CD8-positive, alpha-beta memory T cell (primary cell): ENCODE results near the gene NKTR. TPM values are rescaled to one million over a fixed set of nuclear protein-coding genes. Genes with fewer than 3 reads are reported as not detected.

Experiments used
- CTCF ChIA-PET: fragments of 350-600 bp; sonication (Branson Sonifier 250); formaldehyde crosslinking; loops from one replicate; lab custom pipeline; 2021; ENCODE audit warnings: antibody characterized with exemption; lab: Charles Lee
- POLR2A ChIA-PET: fragments of 350-600 bp; sonication (Branson Sonifier 250); formaldehyde crosslinking; loops from one replicate; lab custom pipeline; 2021; ENCODE audit warnings: antibody characterized with exemption; lab: Charles Lee
- DNase-seq, 5 donors: peaks; one replicate each; pipeline versions ENCODE4 v3.0.0 to v3.0.0-alpha.2; 2020 to 2022; ENCODE audit warnings: mixed read lengths in 1 of 5
- H3K27ac ChIP-seq: one replicate; pipeline ENCODE4 v1.7.0; 2013; ENCODE audit warnings: low read depth, mild to moderate bottlenecking, low read length, moderate library complexity
- H3K27me3 ChIP-seq: 2 replicates; pipeline ENCODE4 v1.7.0; 2013; ENCODE audit warnings: low read length, mild to moderate bottlenecking; ENCODE audit not compliant: insufficient read depth, poor library complexity, severe bottlenecking
- H3K36me3 ChIP-seq: 2 replicates; pipeline ENCODE4 v1.7.0; 2013; ENCODE audit warnings: mild to moderate bottlenecking, low read length, moderate library complexity; ENCODE audit not compliant: insufficient read depth
- H3K4me1 ChIP-seq: 2 replicates; pipeline ENCODE4 v1.7.0; 2013; ENCODE audit warnings: mild to moderate bottlenecking, low read length, moderate library complexity; ENCODE audit not compliant: insufficient read depth
- H3K4me3 ChIP-seq: 2 replicates; pipeline ENCODE4 v1.7.0; 2013; ENCODE audit warnings: mild to moderate bottlenecking, low read length
- H3K9me3 ChIP-seq: 2 replicates; pipeline ENCODE4 v1.7.0; 2013; ENCODE audit warnings: mild to moderate bottlenecking, low read length
- H3K27ac Mint-ChIP-seq, 8 donors: one replicate each; pipeline ENCODE4 v1.8.0; 2020 to 2021; ENCODE audit warnings: mixed read lengths in 8 of 8, mild to moderate bottlenecking in 6 of 8, inconsistent platforms in 3 of 8, moderate library complexity in 3 of 8
- H3K27me3 Mint-ChIP-seq, 2 donors: one replicate each; pipeline ENCODE4 v1.8.0; 2020 to 2021; ENCODE audit warnings: mixed read lengths in 2 of 2, mild to moderate bottlenecking in 1 of 2, moderate library complexity in 1 of 2
- H3K36me3 Mint-ChIP-seq, 3 donors: one replicate each; pipeline ENCODE4 v1.8.0; 2020 to 2021; ENCODE audit warnings: mixed read lengths in 3 of 3, inconsistent platforms in 1 of 3, mild to moderate bottlenecking in 1 of 3
- H3K4me1 Mint-ChIP-seq, 3 donors: one replicate each; pipeline ENCODE4 v1.8.0; 2020 to 2021; ENCODE audit warnings: mixed read lengths in 3 of 3, inconsistent platforms in 1 of 3, mild to moderate bottlenecking in 1 of 3
- H3K4me3 Mint-ChIP-seq, 7 donors: one replicate each; pipeline ENCODE4 v1.8.0; 2020 to 2021; ENCODE audit warnings: mixed read lengths in 7 of 7, mild to moderate bottlenecking in 6 of 7, moderate library complexity in 4 of 7, inconsistent platforms in 2 of 7
- H3K9me3 Mint-ChIP-seq, 5 donors: one replicate each; pipeline ENCODE4 v1.8.0; 2020 to 2022; ENCODE audit warnings: mixed read lengths in 5 of 5, mild to moderate bottlenecking in 3 of 5, moderate library complexity in 2 of 5, inconsistent platforms in 1 of 5
- polyA plus RNA-seq: library from polyadenylated mRNA; unstranded; fragments of 300-500 nt; fragmentation: Illumina TruSeq; gene quantifications from one replicate; pipeline ENCODE4 v1.2.3, GENCODE V29; 2021
- total RNA-seq, 2 experiments: library from RNA; stranded (reverse); gene quantifications; one replicate each; pipeline ENCODE4 v1.2.3, GENCODE V29; 2021

The NKTR gene
- total and polyA plus RNA-seq, 3 experiments from 2014 or later: 15.8 to 58.2 (median 54.1) TPM

DNA sequence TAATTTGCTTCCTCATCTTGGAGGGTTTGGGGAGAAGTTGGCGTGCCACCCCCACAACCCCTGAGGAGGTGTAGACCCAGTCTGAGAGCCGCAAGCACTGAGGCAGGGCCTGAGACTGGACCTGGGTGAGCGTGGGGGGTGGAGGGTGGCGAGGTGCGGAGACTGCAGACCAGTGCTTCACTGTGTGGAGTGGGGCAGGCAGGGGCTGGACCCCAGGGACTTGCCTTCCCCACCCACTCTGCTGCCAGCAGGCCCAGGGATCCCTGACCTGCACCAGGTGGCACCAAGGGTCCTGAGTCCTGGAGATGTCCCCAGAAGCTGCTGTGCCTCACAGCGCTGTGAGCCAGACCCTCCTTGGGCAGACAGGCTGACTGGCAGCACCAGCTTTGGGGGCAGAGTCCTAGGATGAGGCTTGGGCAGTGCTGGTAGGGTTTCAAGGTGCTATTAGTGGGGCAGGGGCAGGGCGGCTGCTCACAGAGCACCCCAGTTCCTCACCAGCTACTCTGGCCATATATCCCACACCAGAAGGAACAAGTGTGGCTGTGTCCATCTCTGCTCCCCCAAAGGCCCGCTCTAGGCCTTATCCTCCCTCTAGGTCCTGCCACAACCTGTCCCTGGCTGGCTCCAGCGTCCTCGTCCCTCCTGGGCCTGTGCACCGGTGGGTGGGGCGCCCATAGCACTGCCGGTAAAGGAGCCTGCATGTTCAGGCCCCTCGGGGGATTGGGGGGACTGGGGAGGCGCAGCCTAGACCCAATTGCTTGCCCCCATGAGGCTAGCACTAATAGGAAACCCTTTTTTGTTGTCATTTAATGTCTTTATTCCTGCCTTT lies 64.8 kb downstream of the NKTR start:
- CTCF ChIA-PET: no interaction called here
- Mint-ChIP-seq H3K36me3 (no peaks in the 10 kb centered on the region), H3K4me3 (no peak overlapping the region), H3K27me3 (peaks cover 1% of the 10 kb centered on the region in 2 donors), H3K4me1 (no peaks in the 10 kb centered on the region), H3K27ac (no peak overlapping the region), H3K9me3 (peaks cover 0 to 2% (median 0%) of the 10 kb centered on the region in 5 donors)
- no peak overlapping the region for H3K4me3 ChIP-seq
- POLR2A ChIA-PET: no interaction called here
- no peaks in the 10 kb centered on the region for H3K4me1 ChIP-seq
- no peak overlapping the region for H3K27ac ChIP-seq
- H3K9me3 ChIP-seq: no peaks in the 10 kb centered on the region
- no peak for DNase-seq
- no peaks in the 10 kb centered on the region for H3K36me3 ChIP-seq
- H3K27me3 ChIP-seq: no peaks in the 10 kb centered on the region

DNA sequence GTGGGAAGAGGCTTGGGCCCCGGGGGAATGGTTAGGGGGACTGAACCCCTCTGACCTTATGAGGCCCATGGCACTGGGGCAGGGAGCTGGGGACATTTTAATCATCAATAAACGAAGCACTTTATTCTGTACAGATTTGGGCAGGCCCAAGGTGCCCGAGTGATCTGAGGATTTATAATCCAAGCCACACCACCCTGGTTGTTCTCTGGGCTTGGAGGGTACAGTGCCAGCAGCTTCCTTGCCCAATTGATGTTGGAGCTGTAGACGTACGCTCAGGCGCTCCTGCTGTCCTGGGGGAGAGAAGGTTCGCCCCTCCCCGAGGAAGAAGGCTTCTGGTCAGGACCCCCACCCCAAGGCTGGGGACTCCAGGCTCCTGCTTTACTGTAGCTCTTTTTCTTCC lies 65.5 kb downstream of the NKTR start:
- Histone ChIP-seq H3K27ac (no peak overlapping the region), H3K9me3 (no peaks in the 10 kb centered on the region), H3K27me3 (no peaks in the 10 kb centered on the region), H3K4me1 (no peaks in the 10 kb centered on the region), H3K4me3 (no peak overlapping the region), H3K36me3 (no peaks in the 10 kb centered on the region)
- no peak for DNase-seq
- Mint-ChIP-seq H3K27me3 (peaks cover 1 to 3% of the 10 kb centered on the region in 2 donors), H3K36me3 (no peaks in the 10 kb centered on the region), H3K4me1 (no peaks in the 10 kb centered on the region), H3K4me3 (no peak overlapping the region), H3K9me3 (peaks cover 0 to 2% (median 0%) of the 10 kb centered on the region in 5 donors), H3K27ac (no peak overlapping the region)
- CTCF ChIA-PET: no interaction called here
- POLR2A ChIA-PET: no interaction called here

GRCh38 chr3:42666577-42666998 lies 66.1 kb downstream of the NKTR start:
- Mint-ChIP-seq H3K27me3 (peaks cover 1 to 3% of the 10 kb centered on the region in 2 donors), H3K27ac (no peak overlapping the region), H3K4me3 (no peak overlapping the region), H3K4me1 (no peaks in the 10 kb centered on the region), H3K9me3 (peaks cover 0 to 2% (median 0%) of the 10 kb centered on the region in 5 donors), H3K36me3 (no peaks in the 10 kb centered on the region)
- no peaks in the 10 kb centered on the region for H3K4me1 ChIP-seq
- DNase-seq: no peak
- no peaks in the 10 kb centered on the region for H3K27me3 ChIP-seq
- no peak overlapping the region for H3K4me3 ChIP-seq
- H3K9me3 ChIP-seq: no peaks in the 10 kb centered on the region
- H3K36me3 ChIP-seq: no peaks in the 10 kb centered on the region
- H3K27ac ChIP-seq: no peak overlapping the region
- ChIA-PET CTCF (no interaction called here), POLR2A (no interaction called here)

GRCh38 chr3:42667096-42667522 lies 66.6 kb downstream of the NKTR start:
- Mint-ChIP-seq H3K4me3 (no peak overlapping the region), H3K9me3 (peaks cover 0 to 2% (median 0%) of the 10 kb centered on the region in 5 donors), H3K36me3 (no peaks in the 10 kb centered on the region), H3K27me3 (peaks cover 1 to 3% of the 10 kb centered on the region in 2 donors), H3K4me1 (no peaks in the 10 kb centered on the region), H3K27ac (no peak overlapping the region)
- H3K27ac ChIP-seq: no peak overlapping the region
- POLR2A ChIA-PET: no interaction called here
- no peaks in the 10 kb centered on the region for H3K9me3 ChIP-seq
- no peak for DNase-seq
- H3K4me1 ChIP-seq: no peaks in the 10 kb centered on the region
- no peaks in the 10 kb centered on the region for H3K36me3 ChIP-seq
- H3K4me3 ChIP-seq: no peak overlapping the region
- CTCF ChIA-PET: no interaction called here
- no peaks in the 10 kb centered on the region for H3K27me3 ChIP-seq

DNA sequence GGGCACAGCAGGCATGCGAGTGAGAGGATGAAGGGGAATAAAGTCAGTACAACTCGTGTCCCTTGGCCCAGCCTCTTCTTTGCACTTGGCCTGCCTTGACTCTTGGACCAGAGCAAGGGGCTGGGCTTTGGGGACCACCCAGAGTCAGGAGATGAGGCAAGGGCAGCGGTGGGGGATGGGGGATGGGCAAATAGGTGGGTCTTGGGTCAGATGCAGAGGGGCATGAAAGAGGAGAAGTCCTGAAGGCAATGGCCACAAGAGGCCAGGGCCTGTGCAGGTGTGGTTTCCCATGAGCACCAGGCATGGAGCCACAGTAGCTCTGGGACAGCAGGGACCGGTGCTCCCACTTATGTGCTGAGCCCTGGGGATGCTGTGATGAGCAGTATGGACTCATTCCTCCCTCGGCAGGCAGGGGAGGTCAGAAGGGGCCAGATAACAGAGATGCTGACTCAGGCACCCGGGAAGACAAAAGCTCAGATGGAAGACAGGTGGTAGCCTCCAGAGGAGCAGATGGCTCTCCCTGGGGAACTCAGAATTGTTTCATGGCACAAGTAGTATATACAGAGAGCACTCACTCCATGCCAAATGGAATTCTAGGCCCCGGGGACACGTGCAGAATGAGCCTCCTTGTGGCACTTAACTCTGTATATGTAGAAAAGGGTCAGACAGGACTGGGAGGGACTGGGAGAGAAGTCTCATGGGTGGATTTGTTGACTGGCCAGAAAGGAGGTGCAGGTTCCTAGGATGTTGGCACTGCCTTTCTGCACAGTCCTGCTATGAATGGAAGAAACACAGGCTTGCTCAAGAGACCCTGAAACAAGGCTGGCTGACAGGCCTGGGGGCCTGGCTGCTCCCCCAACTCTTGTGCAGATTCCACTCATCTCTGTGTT lies 67.3 kb downstream of the NKTR start:
- H3K27ac ChIP-seq: no peak overlapping the region
- POLR2A ChIA-PET: no interaction called here

DNA sequence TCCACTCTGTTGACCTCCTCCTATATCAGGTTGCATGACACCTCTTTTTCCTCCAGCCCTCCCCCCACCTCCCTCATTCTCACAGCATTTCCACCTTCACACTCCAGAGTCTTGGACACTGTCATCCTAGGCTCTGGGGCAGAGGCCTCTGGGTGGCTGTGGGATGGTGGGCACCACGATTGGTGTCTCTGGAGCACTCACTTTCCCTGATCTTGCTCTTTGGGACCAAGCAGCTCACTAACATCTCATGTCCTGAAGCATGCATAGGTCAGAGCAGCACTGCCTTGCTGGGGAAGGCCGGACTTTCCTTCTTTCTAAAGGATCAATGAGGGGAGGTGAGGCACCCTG lies 67.9 kb downstream of the NKTR start:
- H3K4me3 ChIP-seq: no peak overlapping the region
- H3K4me1 ChIP-seq: no peaks in the 10 kb centered on the region
- Mint-ChIP-seq H3K4me3 (no peak overlapping the region), H3K4me1 (no peaks in the 10 kb centered on the region), H3K9me3 (peaks cover 0 to 2% (median 0%) of the 10 kb centered on the region in 5 donors), H3K27me3 (peaks cover 1 to 3% of the 10 kb centered on the region in 2 donors), H3K27ac (no peak overlapping the region), H3K36me3 (no peaks in the 10 kb centered on the region)
- H3K27ac ChIP-seq: no peak overlapping the region
- H3K27me3 ChIP-seq: no peaks in the 10 kb centered on the region
- H3K36me3 ChIP-seq: no peaks in the 10 kb centered on the region
- CTCF ChIA-PET: no interaction called here
- DNase-seq: no peak
- H3K9me3 ChIP-seq: no peaks in the 10 kb centered on the region
- POLR2A ChIA-PET: no interaction called here

More for the DNA sequence above, 67.3 kb downstream of the NKTR start:
- H3K36me3 ChIP-seq: no peaks in the 10 kb centered on the region
- H3K9me3 Mint-ChIP-seq: peaks cover 0 to 2% (median 0%) of the 10 kb centered on the region in 5 donors
- H3K27me3 ChIP-seq: no peaks in the 10 kb centered on the region
- H3K9me3 ChIP-seq: no peaks in the 10 kb centered on the region
- H3K27me3 Mint-ChIP-seq: peaks cover 1 to 3% of the 10 kb centered on the region in 2 donors
- H3K4me3 ChIP-seq: no peak overlapping the region
- H3K4me1 ChIP-seq: no peaks in the 10 kb centered on the region
- no peaks in the 10 kb centered on the region for H3K4me1 Mint-ChIP-seq
- H3K27ac Mint-ChIP-seq: no peak overlapping the region
- no peak overlapping the region for H3K4me3 Mint-ChIP-seq
- no peak for DNase-seq
- CTCF ChIA-PET: no interaction called here
- no peaks in the 10 kb centered on the region for H3K36me3 Mint-ChIP-seq

DNA sequence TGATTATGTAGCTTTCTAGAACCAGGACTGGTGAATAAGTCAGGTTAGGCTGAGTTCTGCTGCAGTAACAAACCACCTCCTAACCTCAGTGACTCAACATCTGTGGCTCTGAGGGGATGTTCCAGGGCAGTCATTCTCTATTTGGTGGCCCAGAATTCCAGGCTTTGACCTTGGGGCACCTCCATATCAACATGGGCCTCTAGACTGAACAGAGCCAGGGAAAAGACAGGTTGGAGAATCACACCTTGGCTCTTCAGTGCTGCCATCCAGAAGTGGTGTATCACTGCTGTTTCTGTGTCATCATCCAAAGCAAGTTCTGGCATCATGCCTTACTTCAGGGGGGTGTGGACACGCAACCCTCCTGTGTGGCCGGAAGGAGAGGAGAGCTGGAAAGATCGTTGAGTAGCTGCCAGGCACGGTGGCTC lies 68.3 kb downstream of the NKTR start:
- no peak overlapping the region for H3K4me3 ChIP-seq
- H3K36me3 Mint-ChIP-seq: no peaks in the 10 kb centered on the region
- ChIA-PET POLR2A (no interaction called here), CTCF (no interaction called here)
- no peaks in the 10 kb centered on the region for H3K27me3 ChIP-seq
- H3K4me1 Mint-ChIP-seq: no peaks in the 10 kb centered on the region
- H3K36me3 ChIP-seq: no peaks in the 10 kb centered on the region
- H3K27ac Mint-ChIP-seq: no peak overlapping the region
- H3K4me3 Mint-ChIP-seq: no peak overlapping the region
- H3K27me3 Mint-ChIP-seq: peaks cover 1 to 3% of the 10 kb centered on the region in 2 donors
- H3K4me1 ChIP-seq: no peaks in the 10 kb centered on the region
- H3K9me3 Mint-ChIP-seq: peaks cover 0 to 2% (median 0%) of the 10 kb centered on the region in 5 donors
- H3K9me3 ChIP-seq: no peaks in the 10 kb centered on the region
- DNase-seq: no peak
- H3K27ac ChIP-seq: no peak overlapping the region

DNA sequence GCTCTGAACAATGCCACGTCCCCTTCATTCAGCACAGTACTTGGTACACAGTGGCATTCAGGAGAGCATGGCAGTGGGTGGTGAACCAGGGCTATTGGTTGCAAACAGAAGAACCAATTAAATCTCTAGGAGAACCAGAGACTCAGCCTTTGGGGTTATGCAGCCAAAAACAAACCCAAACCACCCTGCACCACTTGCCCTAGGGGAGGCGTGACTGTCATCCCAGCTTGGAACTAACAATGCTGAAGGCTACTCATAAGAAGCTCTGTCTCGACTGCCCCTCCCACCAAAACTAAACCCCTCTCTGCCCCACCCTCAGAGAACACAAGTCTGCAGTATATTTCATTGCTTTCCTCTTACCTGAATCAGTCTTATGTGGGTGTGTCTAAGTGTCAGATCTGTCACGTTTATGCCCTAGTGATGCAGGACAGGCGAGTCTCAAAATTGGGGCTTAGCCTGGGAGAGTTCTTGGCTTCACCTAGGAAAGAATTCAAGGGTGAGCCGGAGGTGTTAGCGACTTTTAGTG lies 69.6 kb downstream of the NKTR start:
- CTCF ChIA-PET: no interaction called here

More for the DNA sequence above, 69.6 kb downstream of the NKTR start:
- no peaks in the 10 kb centered on the region for H3K36me3 Mint-ChIP-seq
- Histone ChIP-seq H3K4me1 (no peaks in the 10 kb centered on the region), H3K4me3 (no peak overlapping the region), H3K9me3 (no peaks in the 10 kb centered on the region), H3K36me3 (no peaks in the 10 kb centered on the region), H3K27me3 (no peaks in the 10 kb centered on the region), H3K27ac (no peak overlapping the region)
- no peaks in the 10 kb centered on the region for H3K4me1 Mint-ChIP-seq
- peaks cover 1 to 3% of the 10 kb centered on the region in 2 donors for H3K27me3 Mint-ChIP-seq
- H3K9me3 Mint-ChIP-seq: peaks cover 0 to 2% (median 0%) of the 10 kb centered on the region in 5 donors
- no peak overlapping the region for H3K4me3 Mint-ChIP-seq
- H3K27ac Mint-ChIP-seq: no peak overlapping the region
- POLR2A ChIA-PET: no interaction called here
- DNase-seq: no peak
